ENCODE data around the gene COQ8A.

DNA sequence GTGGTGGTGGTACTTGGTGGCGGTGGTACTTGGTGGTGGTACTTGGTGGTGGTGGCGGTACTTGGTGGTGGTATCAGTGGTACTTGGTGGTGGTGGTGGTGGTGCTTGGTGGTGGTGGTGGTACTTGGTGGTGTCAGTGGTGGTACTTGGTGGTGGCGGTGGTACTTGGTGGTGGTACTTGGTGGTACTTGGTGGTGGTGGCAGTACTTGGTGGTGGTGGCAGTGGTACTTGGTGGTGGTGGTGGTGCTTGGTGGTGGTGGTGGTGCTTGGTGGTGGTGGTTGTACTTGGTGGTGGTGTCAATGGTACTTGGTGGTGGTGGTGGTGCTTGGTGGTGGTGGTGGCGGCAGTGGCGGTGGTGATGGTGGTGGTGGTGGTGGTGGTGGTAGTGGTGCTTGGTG lies 20.2 kb downstream of the COQ8A start:
- TF ChIP-seq POLR2A (IDR thresholded peaks at IDR 0.05; ENCODE audit: low read depth) = no peak
- TF ChIP-seq, protein P1, sequence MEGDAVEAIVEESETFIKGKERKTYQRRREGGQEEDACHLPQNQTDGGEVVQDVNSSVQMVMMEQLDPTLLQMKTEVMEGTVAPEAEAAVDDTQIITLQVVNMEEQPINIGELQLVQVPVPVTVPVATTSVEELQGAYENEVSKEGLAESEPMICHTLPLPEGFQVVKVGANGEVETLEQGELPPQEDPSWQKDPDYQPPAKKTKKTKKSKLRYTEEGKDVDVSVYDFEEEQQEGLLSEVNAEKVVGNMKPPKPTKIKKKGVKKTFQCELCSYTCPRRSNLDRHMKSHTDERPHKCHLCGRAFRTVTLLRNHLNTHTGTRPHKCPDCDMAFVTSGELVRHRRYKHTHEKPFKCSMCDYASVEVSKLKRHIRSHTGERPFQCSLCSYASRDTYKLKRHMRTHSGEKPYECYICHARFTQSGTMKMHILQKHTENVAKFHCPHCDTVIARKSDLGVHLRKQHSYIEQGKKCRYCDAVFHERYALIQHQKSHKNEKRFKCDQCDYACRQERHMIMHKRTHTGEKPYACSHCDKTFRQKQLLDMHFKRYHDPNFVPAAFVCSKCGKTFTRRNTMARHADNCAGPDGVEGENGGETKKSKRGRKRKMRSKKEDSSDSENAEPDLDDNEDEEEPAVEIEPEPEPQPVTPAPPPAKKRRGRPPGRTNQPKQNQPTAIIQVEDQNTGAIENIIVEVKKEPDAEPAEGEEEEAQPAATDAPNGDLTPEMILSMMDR (IDR thresholded peaks at IDR 0.05) = no peak
- TF ChIP-seq POLR2AphosphoS5 (IDR thresholded peaks at IDR 0.05) = no peak
- no peak for TF ChIP-seq EP300 (IDR thresholded peaks at IDR 0.05)

Data from esophagus muscularis mucosa (tissue), 4 donors.